DMS79 treated with DMSO at 0.1 percent for 48 hours (cell line): ENCODE data around the gene OR10H5.
"Not testable (repeated sequence)": the region's sequence is repeated elsewhere in the genome, so short reads cannot be mapped to it uniquely, and the experiment has no call there.

Experiments
- DNase-seq: peaks from one replicate; lab custom pipeline; 2025; lab: John Stamatoyannopoulos, UW

Gene OR10H5

DNA sequence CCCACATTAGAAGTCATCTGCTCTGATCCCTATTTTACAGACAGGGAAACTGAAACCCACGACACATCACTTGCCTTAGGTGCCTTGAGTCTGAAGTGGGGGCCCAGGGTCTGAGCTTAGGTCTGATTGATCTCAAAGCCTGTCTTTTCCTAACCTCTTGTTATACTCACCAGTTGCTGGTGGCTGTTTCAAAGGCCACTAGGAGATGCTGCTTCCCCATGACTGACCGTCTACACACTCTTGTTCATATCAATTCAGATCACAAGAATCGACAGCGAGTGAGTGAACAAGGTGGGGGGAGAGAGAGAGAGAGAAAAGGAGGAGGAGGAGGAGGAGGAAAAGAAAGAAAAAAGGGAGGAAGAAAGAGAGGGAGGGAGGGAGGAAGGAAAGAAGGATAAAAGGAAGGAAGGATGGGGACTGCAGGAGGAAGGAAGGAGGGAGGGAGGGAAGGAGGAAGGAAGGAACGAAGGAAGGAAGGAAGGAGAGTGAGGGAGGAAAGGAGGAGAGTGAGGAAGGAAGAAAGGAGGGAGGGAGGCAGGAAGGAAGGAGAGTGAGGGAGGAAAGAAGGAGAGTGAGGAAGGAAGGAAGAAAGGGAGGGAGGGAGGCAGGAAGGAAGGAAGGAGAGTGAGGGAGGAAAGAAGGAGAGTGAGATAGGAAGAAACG, 24.7 kb downstream of the OR10H5 start:
- DNase-seq: no peak

DNA sequence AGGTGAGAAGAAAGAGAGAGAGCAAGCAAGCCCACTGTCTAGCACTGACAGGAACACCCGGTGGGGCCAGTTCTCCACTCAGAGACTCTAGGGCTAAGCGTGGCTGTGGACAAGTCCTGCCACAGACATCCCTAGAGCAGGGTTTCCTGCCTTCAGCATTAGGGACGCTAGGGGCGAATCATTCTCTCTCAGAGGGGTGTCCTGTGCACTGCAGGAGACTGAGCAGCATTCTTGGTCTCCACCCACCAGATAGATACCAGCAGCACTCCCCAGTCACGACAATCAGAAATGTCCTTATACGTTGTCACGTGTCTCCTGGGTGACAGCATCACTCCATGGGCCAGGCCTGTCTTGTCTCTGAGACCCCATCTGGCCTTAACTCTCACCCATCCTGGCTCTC, 26.5 kb downstream of the OR10H5 start:
- no peak for DNase-seq

DNA sequence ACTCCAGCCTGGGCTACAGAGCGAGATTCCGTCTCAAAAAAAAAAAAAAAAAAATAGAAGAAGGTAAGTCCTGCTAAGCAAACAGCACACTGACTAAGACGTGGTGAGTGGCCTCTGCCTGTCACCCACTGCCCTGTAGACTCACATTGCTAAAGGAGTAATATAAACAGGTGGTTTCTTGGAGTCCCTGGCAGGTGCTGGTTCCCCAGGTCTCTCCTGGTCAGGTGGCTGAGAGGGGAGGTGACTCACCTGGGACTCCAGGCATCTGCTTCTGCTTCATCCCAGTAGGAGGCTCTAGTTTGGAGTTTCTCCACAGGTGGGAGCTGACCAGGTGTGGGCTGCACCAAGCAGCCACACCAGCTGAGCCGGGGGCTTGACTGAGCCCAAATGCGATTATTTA, 27.8 kb downstream of the OR10H5 start, which contains the start of gene OR10H1:
Gene OR10H1 (minus strand): TSS at position 359 of the 400 bp plus-strand sequence. CDS start 7,627 bp downstream, outside the sequence.
- no peak for DNase-seq

DNA sequence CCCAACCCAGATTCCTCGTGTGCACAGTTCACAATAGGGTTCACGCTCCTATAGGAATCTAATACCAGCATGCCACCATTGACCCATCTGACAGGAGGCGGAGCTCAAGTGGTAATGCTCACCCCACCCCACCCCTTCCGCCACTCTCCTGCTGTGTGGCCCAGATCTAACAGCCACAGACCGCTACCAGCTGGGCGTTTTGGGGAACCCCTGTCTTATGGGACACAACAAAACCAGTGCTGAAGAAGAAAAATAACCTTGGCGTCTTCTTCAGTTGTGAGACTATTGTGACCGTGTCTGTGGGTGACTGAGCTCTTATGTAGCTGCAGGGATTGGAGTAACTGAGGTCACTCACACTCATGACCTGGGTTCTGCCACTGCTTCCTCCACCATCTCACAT, 33.2 kb downstream of the OR10H5 start:
- DNase-seq: no peak

DNA sequence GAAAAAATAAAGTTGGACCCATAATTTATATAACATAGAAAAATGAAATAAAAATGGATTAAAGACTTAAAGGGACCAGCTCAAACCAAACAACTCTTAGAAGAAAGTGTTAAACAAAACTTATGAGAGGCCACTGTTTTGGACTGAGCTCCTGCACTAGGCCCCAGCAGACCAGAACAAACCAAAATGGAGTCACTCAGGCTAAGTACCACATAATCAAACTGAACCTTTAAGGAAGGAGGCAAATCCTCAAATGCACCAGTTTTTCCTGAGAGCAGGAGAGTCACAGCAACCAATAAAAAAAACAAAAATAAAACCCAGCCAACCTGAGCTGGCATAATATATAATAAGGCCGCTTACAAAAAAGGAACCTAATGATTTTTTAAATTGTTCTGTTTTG, 38.3 kb downstream of the OR10H5 start:
- no peak for DNase-seq

DNA sequence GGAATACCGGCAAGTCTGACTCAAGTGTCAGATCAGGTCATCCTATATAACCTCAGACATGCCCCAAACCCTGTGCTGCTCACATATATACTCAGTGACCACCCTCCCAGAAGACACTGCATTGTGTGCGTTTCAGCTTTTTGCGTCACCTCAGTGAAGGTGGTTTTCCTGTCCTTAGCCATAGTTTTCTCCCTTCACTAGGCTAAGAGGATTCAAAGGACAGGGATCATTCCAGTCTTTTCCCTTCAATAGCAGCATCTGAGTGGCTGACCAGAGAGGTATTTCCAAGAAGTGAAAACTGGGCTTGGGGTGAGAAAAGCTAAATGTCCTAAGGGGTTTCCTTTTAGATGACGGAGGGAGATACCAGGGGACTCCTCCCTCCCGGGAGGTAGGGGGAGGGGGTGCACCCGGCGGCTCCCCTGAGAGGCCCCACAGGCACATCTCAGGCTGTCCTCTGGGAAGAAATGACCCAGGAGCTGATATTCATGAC, 40.7 kb downstream of the OR10H5 start:
- DNase-seq: no peak

DNA sequence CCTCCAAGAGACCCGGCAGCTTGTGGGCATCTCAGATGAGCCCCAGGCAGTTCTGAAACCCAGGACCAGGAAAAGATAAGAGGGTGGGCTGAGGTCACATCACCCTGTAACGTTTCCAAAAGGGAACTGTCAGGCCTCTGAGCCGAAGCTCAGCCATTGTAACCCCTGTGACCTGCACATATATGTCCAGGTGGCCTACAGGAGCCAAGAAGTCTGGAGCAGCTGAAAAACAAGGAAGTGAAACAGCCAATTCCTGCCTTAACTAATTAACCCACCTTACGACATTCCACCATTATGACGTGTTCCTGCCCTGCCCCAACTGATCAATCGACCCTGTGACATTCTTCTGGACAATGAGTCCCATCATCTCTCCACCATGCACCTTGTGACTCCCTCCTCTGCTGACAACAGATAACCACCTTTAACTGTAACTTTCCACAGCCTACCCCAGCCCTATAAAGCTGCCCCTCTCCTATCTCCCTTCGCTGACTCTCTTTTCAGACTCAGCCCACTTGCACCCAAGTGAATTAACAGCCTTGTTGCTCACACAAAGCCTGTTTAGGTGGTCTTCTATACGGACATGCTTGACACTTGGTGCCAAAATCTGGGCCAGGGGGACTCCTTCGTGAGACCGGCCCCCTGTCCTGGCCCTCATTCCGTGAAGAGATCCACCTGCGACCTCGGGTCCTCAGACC, 41.3 kb downstream of the OR10H5 start:
- DNase-seq: not testable (repeated sequence)

DNA sequence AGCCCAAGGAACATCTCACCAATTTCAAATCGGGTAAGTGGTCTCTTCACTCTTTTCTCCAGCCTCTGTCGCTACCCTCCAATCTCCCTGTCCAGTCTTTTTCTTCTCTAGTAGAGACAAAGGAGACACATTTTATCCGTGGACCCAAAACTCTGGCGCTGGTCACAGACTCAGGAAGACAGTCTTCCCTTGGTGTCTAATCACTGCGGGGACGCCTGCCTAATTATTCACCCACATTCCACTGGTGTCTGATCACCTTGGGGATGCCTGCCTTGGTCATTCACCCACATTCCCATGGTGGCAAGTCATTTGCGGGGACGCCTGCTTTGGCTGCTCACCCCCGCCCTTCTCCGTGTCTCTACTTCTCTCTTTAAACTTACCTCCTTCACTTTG, 41.8 kb downstream of the OR10H5 start:
- no peak for DNase-seq

DNA sequence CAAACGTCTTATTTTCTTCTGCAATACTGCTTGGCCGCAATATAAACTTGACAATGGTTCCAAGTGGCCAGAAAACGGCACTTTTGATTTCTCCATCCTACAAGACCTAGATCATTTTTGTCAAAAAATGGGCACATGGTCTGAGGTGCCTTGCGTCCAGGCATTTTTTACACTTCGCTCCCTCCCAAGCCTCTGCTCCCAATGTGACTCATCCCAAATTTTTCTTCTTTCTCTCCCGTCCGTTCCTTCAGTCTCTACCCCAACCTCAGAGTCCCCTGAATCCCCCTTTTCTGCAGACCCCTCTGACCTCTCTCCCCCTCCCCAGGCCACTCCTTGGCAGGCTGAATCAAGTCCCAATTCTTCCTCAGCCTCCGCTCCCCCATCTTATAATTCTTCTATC, 42.3 kb downstream of the OR10H5 start:
- no peak for DNase-seq

DNA sequence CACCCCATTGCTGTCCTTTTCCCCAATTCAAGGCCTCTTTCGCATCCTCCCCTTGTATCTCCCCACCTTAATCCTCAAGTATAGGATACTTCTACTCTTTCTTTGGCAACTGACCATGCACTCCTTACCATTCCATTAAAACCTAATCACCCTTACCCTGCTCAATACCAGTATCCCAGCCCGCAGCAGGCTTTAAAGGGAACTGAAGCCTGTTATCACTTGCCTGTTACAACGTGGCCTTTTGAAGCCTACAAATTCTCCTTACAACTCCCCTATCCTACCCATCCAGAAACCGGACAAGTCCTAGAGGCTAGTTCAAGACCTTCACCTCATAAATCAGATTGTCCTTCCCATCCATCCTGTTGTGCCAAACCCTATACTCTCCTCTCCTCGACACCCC, 44.2 kb downstream of the OR10H5 start:
- no peak for DNase-seq

DNA sequence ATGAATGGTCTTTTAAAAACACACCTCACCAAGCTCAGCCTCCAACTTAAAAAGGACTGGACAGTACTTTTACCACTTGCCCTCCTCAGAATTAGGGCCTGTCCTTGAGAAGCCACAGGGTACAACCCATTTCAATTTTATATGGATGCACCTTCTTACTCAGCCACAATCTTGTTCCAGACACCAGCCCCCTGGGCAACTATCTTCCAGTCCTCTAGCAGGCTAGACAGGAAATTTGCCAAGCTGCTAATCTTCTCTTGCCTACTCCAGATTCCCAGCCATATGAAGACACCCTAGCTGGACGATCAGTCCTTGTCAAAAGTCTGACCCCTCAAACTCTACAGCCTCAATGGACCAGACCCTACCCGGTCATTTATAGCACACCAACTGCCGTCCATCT, 46.8 kb downstream of the OR10H5 start:
- DNase-seq: not testable (repeated sequence)

DNA sequence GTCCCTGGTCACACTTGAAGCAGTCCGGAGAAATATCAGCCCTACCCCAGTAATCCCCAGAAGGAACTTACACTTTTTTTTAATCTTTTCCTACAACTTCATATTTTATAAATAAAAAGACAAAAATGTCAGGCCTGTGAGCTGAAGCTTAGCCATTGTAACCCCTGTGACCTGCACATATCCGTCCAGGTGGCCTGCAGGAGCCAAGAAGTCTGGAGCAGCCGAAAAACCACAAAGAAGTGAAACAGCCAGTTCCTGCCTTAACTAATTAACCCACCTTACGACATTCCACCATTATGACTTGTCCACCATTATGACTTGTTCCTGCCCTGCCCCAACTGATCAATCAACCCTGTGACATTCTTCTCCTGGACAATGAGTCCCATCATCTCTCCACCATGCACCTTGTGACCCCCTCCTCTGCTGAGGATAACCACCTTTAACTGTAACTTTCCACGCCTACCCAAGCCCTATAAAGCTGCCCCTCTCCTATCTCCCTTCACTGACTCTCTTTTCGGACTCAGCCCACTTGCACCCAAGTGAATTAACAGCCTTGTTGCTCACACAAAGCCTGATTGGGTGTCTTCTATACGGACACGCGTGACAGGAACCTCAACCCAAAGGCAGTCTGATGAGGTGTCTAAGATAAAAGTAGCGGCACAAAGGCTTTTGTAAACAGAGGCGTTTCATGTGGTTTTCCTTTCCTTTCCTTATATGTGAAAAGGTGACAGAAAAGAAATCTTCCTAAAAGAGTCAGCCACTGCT, 48.3 kb downstream of the OR10H5 start:
- not testable (repeated sequence) for DNase-seq

DNA sequence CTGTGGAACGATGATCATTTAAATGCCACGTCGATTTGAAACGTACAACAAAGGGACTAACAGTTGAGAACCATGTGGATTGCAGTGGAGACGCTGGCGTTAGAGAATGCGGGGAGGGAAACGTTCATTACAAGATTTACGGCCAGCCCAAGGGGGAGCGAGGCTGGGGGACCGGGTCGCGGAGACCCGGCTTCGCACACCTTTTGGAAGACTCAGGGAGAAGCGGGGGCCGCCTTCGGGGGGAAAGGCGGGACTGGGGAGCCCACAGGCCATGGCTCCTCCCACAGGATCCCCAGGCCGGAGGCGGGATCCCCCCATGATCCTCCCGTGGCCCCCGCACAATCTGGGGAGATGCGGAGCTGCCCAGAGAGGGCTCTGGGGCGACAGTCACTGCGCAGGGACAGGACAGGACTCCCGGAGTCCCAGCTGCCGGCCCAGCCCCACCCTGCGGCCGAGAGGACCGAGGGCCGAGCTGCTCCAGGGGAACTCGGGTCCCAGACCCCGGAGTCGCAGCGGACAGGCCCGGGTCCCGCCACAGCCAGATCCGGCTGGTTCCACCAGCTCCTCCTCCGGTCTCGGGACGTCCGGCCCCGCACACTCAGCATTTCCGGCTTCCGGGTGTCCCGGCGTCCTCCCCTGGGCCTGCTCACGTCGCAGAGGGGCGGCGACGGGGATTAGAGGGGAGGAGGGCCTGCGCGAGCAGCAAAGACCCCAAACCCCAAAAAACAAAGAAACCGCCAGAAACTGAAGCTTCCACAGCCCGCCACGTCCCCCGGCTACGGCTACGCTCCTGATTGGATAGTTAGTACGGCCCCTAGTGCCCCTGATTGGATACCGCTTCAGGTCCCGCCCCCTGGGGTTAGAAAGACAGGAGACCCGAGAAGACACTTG, 49.1 kb downstream of the OR10H5 start:
- peak; percentile 97 for DNase-seq

DNA sequence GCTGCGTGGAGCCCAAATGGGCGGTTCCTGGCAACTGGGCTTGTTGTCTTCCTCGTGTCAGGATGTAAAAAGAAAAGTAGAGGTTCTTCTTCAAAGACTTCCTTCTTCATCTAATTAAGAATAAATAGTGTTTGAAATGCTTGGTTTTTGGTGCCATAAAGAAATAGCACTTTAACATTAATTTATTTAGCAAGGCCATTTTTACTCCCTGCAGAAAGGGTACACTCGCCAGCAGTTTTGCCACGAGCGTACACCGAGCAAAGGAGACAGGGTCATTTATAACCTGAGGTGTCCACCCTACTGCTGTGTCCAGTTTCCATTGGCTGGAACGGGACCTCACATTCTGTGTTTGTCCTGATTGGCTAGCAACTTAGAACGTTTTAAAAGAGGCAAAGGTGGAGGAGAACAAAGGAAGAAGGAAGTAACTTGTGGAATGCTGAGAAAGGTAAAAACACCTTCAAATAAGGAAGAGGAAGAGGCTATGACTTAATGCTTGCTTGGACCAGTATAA, 49.8 kb downstream of the OR10H5 start:
- peak; percentile 83 for DNase-seq

DNA sequence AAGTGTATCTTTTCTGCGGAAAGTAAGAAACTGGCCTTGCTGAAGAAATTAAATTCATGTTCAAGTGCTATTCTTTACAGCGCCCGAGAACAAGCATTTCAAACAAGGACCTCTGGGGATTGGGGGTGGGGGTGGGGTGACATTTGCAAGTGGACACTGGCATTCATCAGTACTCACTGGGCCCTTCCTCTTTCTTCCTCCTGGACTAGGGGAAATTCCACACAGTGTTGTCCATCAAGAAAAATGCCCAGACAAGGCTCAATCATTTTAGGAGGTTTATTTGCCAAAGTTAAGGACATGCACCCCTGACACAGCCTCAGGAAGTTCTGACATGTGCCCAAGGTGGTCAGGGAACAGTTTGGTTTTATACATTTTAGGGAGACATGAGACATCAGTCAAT, 50.9 kb downstream of the OR10H5 start:
- DNase-seq: no peak

DNA sequence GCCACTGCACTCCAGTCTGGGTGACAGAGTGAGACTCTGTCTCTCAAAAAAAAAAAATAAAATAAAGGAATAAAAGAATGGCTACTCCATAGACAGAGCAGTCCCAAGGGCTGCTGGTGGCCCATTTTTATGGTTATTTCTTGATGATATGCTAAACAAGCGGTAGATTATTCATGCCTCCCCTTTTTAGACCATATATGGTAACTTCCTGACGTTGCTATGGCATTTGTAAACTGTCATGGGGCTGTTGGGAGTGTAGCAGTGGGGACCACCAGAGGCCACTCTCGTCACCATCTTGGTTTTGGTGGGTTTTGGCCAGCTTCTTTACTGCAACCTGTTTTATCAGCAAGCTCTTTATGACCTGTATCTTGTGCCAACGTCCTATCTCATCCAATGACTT, 52.4 kb downstream of the OR10H5 start:
- DNase-seq: not testable (repeated sequence)

DNA sequence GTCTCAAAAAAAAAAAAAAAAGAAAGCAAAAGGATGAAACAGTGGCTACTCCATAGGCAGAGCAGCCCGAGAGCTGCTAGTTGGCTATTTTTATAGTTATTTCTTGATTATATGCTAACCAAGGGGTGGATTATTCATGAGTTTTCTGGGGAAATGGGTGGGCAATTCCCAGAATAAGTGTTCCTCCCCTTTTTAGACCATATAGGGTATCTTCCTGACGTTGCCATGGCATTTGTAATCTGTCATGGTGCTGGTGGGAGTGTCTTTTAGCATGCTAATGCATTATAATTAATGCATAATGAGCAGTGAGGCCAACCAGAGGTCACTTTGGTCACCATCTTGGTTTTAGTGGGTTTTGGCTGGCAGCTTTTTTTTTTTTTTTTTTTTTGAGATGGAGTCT, 53.4 kb downstream of the OR10H5 start:
- DNase-seq: no peak

DNA sequence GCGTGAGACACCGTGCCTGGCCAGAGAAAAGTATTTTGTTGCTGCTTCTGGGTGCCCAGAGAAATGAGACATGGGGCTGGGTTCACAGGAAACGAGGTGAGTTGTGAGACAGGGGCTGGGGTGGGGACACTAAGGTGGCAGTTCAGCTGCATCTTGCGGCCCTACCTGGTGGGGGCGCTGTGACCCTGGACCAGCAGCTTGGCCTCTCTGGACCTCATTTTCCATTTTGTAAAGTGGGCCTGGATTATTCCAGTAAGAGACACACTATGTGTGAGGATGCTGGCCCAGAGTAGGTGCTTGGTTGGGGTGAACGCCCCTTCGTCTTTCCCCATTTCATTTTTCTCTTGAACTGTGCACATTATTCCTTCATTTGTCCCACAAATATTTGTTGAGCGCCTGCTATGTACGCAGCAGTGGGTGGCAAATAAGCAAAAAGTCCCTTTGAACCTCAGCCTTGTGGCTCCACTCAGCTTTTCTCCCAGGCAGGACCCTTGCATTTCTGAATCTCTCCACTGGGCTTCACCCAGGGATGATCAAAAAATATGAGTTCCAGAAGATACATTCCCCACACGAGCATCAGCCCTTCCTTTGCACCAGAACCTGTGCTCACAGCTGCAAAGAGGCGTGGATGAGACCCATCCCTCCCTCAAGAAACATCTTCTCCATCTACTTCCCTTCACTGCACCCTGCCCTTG, 54.6 kb downstream of the OR10H5 start:
- no peak for DNase-seq

DNA sequence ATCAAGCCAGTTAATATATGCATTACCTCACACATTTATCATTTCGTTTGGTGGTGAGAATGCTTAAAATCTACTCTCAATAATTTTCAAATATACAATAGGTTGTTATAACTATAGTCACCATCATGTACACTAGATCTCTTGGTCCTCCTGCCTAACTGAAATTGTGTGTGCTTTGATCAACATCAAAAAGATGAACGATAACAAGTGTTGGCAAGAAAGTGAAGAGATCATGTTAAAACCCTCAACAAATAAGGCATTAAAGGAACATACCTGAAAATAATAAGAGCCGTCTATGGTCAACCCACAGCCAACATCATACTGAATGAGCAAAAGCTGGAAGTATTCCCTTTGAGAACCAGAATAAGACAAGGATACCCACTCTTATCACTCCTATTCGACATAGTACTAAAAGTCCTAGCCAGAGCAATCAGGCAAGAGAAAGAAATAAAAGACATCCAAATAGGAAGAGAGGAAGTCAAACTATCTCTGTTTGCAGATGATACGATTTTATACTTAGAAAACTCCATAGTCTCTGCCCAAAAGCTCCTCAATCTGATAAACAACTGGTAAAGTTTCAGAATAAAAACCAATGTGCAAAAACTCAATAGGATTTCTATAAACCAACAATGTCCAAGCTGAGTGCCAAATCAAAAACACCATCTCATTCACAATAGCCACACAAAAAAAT, 55.9 kb downstream of the OR10H5 start:
- no peak for DNase-seq

DNA sequence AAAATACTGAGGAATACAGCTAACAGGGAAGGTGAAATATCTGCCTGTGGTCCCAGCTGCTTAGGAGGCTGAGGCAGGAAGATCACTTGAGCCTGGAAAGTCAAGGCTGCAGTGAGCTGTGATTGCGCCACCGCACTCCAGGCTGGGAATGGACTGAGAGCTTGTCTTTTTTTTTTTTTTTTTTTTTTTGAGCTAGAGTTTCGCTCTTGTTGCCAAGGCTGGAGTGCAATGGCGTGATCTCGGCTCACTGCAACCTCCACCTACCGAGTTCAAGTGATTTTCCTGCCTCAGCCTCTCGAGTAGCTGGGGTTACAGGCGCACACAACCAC, 56.4 kb downstream of the OR10H5 start:
- peak; percentile 30 for DNase-seq

DNA sequence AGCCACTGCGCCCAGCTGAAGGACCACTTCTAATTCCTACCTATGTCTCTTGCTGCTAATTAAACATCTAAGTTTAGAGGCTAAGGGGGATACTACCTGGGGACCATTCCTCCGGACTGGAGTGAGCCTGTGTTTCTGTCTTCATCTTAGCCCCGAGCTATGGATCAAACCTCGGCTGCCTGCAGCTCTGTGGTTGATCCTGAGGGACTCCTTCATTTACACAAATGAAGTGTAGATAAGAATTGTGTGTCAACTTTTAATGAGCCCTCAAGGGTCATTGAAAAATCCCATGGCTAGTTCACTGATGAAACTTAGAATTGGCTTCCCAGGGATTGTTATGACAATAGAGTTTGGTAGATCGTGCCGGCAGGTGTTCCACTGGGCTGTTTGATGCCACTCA, 59.5 kb downstream of the OR10H5 start:
- peak; percentile 74 for DNase-seq
